Spleen (tissue), 7 donors: ENCODE measurements around the gene LPCAT1.
A peak's percentile ranks its signal among the peaks of the same experiment; 100 is the strongest.

Experiments used
- POLR2A ChIP-seq, 3 donors: fragments of 450-650 bp; IDR thresholded peaks; one replicate each; pipeline ENCODE4 v1.5.1; 2017; ENCODE audit warnings: antibody characterized with exemption in 3 of 3, mild to moderate bottlenecking in 1 of 3
- POLR2AphosphoS5 ChIP-seq, 3 donors: sonication (generic); formaldehyde crosslinking; IDR thresholded peaks; one replicate each; pipeline ENCODE4 v1.5.1; 2017; ENCODE audit warnings: antibody characterized with exemption in 3 of 3
- TF ChIP-seq, protein P1 (sequence below), 11 experiments: fragments of 200-600 bp in 7 of 11; fragments of 450-650 bp in 4 of 11; sonication (generic) in 4 of 11; IDR thresholded peaks in 8 of 11; conservative IDR thresholded peaks in 3 of 11; 1 replicate in 7 of 11; 2 replicates in 4 of 11; pipeline versions ENCODE4 v1.4.0 to v1.8.0; 2016 to 2021; ENCODE audit warnings: antibody characterized with exemption in 11 of 11, inconsistent platforms in 4 of 11, mild to moderate bottlenecking in 1 of 11
- donor health status: DM: no; HTN: no; CAD: no; lungs with moderate emphysema.
- donor health status: DM: no; HTN: no; CAD: no.
- donor health status: DM: no; HTN: no; CAD: no.

DNA sequence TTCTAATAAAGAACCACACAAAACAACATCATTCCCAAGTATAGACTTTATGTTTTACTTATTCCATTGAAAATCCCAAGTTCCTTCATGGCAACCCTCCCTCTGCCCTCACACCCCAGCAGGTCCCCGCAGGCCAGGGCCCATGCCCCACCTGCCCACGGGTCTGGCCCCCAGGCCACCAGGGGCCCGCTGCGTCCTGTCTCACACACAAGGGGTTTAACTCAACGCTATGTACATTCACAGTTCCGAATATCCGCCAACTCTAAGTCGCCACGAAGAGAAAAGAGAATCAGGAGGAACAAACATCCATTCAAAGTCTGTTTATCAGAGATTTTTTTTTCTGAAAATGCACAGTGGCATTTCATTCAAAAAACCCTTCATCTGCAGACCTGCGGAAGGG lies 62.4 kb downstream of the LPCAT1 start:
- TF ChIP-seq, protein P1, sequence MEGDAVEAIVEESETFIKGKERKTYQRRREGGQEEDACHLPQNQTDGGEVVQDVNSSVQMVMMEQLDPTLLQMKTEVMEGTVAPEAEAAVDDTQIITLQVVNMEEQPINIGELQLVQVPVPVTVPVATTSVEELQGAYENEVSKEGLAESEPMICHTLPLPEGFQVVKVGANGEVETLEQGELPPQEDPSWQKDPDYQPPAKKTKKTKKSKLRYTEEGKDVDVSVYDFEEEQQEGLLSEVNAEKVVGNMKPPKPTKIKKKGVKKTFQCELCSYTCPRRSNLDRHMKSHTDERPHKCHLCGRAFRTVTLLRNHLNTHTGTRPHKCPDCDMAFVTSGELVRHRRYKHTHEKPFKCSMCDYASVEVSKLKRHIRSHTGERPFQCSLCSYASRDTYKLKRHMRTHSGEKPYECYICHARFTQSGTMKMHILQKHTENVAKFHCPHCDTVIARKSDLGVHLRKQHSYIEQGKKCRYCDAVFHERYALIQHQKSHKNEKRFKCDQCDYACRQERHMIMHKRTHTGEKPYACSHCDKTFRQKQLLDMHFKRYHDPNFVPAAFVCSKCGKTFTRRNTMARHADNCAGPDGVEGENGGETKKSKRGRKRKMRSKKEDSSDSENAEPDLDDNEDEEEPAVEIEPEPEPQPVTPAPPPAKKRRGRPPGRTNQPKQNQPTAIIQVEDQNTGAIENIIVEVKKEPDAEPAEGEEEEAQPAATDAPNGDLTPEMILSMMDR (IDR thresholded peaks at IDR 0.05 in 8 of 11, conservative IDR thresholded peaks at IDR 0.05 in 3 of 11), result no peak
- TF ChIP-seq POLR2A (IDR thresholded peaks at IDR 0.05), result no peak
- peak; percentile 6 to 65 (median 41) for TF ChIP-seq POLR2AphosphoS5 (IDR thresholded peaks at IDR 0.05)
